HG03108 (cell line): ENCODE data around the gene TSEN34.

Source experiments
- ATAC-seq: cut with Tn5 transposase; IDR thresholded peaks from one replicate; pipeline ENCODE4 v1.9.1; 2021; ENCODE audit warnings: moderate library complexity; ENCODE audit not compliant: unreplicated experiment

The TSEN34 gene

DNA sequence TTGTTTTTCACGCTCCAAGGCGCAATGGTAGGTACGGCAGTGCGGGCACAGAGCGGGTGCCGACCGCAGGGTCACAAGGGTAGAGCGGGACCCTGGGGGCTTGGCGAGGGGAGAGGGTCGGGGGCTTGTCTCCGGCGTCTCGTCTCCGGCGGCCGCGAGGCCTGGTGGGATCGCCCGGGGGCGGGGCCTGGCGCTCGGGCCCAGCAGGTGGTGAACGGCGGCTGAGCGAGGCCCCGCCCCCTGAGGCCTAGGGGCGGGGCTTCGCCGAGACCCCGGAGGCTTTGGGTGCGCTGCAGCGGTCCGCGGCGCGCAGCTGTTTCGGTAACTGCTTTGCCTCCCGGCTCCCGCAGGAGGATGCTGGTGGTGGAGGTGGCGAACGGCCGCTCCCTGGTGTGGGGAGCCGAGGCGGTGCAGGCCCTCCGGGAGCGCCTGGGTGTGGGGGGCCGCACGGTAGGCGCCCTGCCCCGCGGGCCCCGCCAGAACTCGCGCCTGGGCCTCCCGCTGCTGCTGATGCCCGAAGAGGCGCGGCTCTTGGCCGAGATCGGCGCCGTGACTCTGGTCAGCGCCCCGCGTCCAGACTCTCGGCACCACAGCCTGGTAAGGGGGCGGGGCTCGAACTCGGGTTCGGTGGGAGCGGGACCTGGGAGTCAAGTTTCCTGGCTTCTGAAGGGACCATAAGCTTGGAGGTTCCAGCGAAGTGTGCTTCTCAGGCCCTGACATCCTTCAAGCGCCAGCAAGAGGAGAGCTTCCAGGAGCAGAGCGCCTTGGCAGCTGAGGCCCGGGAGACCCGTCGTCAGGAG lies at the start of gene TSEN34:
Gene TSEN34 (plus strand): TSS at position 298 of the 800 bp plus-strand sequence. CDS start 57 bp downstream, at position 355.
- peak; percentile 21 for ATAC-seq

- no peak for ATAC-seq
Observed at GRCh38 chr19:54141356-54141755, 49.8 kb upstream of the TSEN34 start.

- no peak for ATAC-seq
Observed at GRCh38 chr19:54142166-54142780, 48.8 kb upstream of the TSEN34 start.

- no peak for ATAC-seq
Observed at GRCh38 chr19:54145541-54146158, 45.5 kb upstream of the TSEN34 start.

DNA sequence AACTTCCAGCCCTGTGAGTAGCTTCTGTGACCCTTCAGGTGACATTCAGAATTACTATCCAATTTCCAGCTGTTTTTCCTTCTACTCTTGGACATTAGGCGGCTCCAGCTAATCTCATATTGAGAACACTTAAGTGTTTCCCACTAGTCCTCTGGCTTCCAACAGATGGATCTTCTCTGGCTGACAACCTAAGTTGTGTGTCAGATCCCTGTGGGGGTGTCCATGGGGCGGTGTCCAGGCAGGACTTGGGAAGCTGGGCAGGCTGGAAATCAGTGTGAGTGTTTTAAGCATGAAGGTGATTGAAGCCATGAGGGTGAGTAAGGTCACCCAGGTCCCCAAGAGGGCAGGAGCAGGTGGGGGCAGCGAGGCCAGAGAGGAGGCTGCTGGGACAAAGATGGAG lies 43.4 kb upstream of the TSEN34 start:
- no peak for ATAC-seq

GRCh38 chr19:54148158-54148557 lies 43.0 kb upstream of the TSEN34 start:
- ATAC-seq: no peak

DNA sequence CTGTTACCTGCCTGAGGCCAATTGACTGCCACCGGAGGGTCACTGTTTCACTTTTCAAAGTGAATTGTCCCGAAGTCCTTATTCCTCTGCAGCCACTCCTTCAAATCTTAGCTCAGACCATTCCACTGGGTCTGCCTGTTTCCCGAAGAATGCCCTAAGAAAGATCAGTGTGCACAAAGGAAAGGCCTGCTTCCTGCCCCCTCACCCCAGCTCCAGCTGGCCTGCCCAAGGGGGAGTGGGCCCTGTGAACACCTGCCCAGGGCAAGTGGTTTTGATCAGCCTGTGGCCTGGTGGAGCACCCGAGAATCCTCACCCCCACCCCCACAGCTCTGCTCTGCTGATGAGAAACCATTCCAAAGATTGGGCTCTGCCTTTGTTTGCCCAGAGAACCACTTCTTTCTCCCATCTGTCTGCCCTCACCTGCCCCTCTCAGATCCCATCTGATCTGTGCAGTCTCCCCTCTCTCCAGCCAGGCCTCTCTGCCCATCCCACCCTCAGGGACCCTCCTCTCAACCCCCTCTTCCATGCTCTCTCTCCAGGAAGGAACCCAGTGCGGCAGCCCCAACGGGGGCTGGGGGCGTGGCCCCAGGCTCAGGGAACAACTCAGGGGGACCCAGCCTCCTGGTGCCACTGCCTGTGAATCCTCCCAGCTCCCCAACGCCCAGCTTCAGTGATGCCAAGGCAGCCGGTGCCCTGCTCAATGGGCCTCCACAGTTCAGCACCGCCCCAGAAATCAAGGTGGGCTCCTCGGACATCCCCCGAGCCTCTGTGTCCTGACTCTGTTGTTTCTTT lies 41.9 kb upstream of the TSEN34 start:
- no peak for ATAC-seq

GRCh38 chr19:54151362-54152035 lies 39.6 kb upstream of the TSEN34 start:
- ATAC-seq: no peak

DNA sequence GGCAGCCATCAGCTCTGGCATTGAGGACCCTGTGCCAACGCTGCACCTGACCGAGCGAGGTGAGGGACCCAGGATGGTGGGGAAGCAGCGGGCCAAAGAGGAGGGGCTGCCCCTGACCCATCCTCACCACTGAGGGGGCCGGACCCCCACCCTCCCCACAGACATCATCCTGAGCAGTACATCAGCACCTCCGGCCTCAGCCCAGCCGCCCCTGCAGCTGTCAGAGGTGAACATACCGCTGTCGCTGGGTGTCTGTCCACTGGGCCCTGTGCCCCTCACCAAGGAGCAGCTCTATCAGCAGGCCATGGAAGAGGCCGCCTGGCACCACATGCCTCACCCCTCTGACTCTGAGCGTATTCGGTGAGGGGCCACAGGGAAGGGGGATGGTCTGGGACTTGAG lies 38.8 kb upstream of the TSEN34 start:
- no peak for ATAC-seq

GRCh38 chr19:54152878-54153524 lies 38.1 kb upstream of the TSEN34 start:
- no peak for ATAC-seq

DNA sequence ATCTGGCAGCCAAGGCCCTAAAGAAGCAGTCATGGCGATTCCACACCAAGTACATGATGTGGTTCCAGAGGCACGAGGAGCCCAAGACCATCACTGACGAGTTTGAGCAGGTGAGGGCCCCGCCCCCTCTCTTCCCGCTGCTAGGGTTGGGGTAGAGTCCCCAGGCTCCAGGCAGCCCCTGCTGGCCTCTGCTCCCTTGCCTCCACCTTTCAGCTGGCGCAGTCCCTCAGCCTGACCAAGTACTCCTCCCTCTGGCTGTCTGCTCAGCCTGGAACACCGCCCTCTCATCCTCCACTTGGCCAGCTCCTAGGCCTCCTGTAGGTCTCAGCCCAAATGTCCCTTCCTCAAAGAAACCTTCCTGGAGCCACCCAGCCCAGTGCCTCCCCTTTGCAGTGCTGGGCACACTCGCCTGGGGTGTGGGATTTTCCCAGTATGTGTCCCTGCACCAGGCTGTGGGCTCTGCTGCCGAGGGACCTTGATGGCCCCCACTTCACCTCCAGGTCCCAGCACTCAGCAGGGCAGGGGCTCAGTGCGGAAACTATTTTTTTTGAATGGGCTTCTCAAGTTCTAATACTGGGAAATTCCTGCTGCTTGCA lies 37.3 kb upstream of the TSEN34 start:
- no peak for ATAC-seq

DNA sequence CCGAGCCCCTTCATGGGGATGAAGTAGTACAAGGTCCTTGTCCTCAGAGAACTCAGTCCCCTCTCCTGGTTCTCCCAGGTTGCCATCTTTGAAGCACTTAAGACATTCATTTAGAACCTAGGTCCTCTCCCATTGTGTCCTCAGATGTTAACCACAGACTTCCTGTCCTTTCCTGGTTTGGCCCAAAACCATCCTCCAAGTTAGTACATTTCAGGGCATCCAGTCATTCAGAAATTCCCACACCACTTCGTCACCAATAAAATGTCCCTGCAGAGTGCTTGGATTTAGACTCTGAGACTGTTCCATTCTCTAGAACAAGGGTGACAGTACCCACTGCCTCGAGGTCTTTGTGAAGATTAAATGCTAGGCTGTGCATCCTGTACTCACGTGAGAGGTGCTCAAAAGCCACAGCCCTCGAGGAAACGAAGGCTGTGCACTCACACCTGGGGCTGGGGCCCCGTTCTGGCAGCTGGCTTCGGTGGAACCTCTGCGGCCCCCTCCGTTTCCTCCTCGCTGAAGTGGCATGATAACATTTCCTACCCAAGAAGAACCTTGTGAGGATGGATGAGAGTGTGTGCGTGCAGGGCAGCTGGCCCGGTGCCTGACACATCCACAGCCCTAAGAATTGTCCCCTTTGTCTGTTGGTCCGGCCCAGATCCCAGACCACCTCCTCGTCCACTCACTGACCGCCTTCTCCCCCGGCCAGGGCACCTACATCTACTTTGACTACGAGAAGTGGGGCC lies 36.3 kb upstream of the TSEN34 start:
- no peak for ATAC-seq

GRCh38 chr19:54155694-54156093 lies 35.4 kb upstream of the TSEN34 start:
- ATAC-seq: no peak

DNA sequence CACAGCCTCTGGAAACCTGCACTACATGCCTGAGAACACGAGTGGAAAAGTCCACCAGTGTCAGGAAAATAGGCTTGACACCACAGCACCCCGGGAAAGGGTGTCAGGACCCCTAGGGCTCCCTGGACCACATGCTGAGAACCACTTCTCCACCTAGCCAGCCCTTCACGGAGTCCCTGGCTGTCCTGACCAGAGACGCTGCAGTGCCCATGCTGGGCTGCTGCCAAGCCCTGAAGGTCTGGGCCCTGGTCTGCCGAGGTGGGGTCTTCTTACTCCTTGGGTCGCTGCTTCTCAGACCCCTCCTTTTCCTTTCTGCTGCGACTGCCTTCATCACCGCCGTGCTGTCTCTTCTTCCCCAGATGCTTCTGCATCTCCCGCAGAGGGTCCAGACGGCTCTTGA lies 34.6 kb upstream of the TSEN34 start:
- no peak for ATAC-seq

- no peak for ATAC-seq
Observed at GRCh38 chr19:54156953-54157352, 34.2 kb upstream of the TSEN34 start.

- no peak for ATAC-seq
Observed at GRCh38 chr19:54158812-54159351, 32.2 kb upstream of the TSEN34 start.

DNA sequence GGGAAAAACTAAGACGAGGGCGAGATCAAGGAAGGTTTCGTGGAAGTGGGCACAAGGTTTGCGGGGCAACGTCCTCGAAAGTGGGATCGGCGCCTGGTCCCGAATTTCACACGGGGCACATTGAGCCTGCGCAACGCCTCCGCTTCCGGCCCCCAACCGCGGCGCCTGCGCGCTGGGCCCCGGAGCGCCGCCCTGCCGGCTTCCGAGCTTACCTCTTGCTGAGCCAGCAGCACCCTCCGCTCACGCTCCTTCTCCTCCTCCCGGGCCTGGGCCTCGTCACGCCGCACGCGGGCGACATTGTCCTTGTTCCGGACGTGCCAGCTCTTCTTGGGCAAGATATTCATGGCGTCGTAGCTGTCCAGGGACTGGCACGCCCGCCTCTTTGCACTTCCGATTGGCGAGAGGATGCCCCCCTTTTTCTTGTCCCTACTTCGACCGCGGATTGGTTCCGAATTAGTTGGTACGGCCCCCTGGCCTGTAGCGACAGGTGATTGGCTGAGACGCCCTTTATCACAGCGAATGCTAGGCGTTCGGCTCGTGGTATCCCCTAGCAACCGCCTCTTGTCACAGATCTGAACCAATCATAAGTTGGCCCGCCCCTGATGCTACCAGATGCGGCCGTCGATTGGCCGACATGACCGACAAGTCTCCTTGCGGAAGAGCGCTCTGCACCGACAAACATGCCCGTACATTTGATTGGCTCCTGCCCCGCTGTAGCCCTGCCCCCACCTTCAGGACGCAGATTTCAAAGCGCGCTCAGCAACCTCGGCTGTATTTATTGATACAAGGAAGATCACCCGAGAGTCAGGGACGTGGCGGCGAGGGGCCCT lies 31.5 kb upstream of the TSEN34 start, which contains the start of gene LENG1:
Gene LENG1 (minus strand): TSS at position 370 of the 830 bp plus-strand sequence. CDS start 26 bp downstream, at position 344.
- peak; percentile 90 for ATAC-seq
